HEK293 (cell line): ENCODE measurements around the gene FBXO9.

Experiments
- ZNF513 ChIP-seq: fragments of 450-650 bp; IDR thresholded peaks from 2 replicates; pipeline ENCODE4 v1.5.1; 2018; ENCODE audit warnings: missing biosample characterization, missing genetic modification characterization
- ZNF704 ChIP-seq: fragments of 450-650 bp; formaldehyde crosslinking; IDR thresholded peaks from 2 replicates; pipeline ENCODE4 v1.5.1; 2016; ENCODE audit warnings: missing biosample characterization, missing genetic modification characterization

GRCh38 chr6:53044572-53044971 lies 20.6 kb upstream of the FBXO9 start:
- TF ChIP-seq ZNF513 (tag by site-specific recombination) (no peak), ZNF704 (tag by site-specific recombination) (no peak)
